Bronchial smooth muscle cell (primary cell): ENCODE measurements around the gene BIK. TPM values are rescaled to one million over a fixed set of nuclear protein-coding genes. Genes with fewer than 3 reads are reported as not detected.

ENCODE experiments used
- total RNA-seq: library from RNA; depleted of rRNA; stranded (reverse); fragments of >200 nt; gene quantifications from 2 replicates; pipeline ENCODE4 v1.2.1, GENCODE V29; 2014

BIK gene
- total RNA-seq: not detected in 2 replicates

DNA sequence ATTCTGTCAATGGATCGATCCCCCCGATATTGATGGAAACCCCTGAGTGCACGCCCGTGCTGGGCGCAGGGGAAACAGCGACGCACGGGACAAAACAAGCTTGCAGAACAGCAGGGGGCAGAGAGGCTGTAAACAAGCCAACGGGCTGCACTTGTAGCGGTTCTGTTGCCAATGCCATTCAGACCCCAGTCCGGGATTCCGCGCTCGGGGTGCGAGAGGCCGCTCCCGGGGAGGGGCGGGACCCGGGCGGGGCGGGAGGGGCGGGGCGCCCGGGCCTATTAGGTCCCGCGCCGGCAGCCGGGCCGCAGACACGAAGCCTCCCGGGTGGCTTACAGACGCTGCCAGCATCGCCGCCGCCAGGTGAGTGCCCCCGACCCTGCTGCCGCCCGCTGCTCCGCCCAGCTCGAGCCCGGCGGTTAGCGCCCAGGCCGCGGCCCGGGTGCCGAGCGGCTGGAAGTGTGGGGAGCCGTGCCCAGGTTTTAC, at the start of gene BIK:
Gene BIK (plus strand): TSS at position 307 of the 483 bp plus-strand sequence. CDS start 13,273 bp downstream, outside the sequence.

DNA sequence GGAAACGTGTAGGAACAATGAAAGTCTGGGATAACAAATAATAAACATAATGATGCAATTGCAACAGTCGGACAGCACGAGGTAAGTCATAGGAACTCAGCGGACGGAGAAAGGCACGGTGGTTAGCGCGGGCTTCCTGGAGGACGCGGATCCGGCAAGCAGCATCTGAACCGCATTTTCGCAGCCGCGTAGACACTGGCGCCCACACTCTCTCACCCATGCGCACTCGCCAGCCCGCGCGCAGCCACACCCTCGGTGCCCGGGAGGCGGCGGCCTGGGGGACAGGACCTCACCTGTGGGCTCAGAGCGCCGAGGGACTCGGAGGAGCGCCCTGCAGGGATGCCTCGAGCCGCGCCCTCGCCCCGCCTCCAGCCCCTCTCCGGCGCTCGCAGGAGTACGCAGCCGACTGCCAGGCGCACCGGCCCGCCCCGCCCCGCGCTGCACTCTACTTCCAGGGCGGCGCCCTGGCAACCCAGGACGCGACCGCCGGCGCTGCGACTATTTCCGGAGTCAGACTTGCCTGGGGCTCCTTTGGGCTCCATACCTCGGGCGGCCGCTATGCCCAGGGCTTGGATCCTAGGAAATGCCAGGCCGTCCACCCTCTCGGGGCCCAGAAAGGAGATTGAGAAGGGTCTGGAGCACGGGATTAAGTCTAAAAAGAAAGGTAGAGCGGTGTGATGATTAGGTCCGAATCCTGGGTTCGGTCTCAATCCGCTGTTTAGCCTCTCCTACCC, 21.4 kb upstream of the BIK start, which contains the start of gene TTLL1:
Gene TTLL1 (minus strand): TSS at position 408 of the 734 bp plus-strand sequence. CDS start 13,805 bp downstream, outside the sequence.

GRCh38 chr22:43142880-43143562, 32.5 kb downstream of the BIK start, which contains the start of gene MCAT:
Gene MCAT, minus strand, starts transcription at chr22:43143398. Its CDS starts 50 bp downstream, at chr22:43143348.

GRCh38 chr22:43151251-43152002, 40.9 kb downstream of the BIK start, which contains the start of gene TSPO:
Gene TSPO, plus strand, starts transcription at chr22:43151559. Its CDS starts 7,680 bp downstream, at chr22:43159239.

Other genes with a start within 250 kb of the BIK start
- gene PACSIN2, start 95.6 kb upstream of the BIK start, total RNA-seq: 32.0 and 38.0 TPM in 2 replicates
- gene TTLL1, start 21.4 kb upstream of the BIK start, total RNA-seq: 17.7 and 23.8 TPM in 2 replicates
- 6.9 and 8.2 TPM in 2 replicates for gene MCAT, start 32.6 kb downstream of the BIK start, total RNA-seq
- 101 and 271 TPM in 2 replicates for gene TSPO, start 40.8 kb downstream of the BIK start, total RNA-seq
- gene TTLL12, start 76.4 kb downstream of the BIK start, total RNA-seq: 10.9 and 11.5 TPM in 2 replicates
- under 0.01 and 0.34 TPM in 2 replicates for gene SCUBE1, start 232.6 kb downstream of the BIK start, total RNA-seq